HCT116 (cell line): ENCODE measurements around the gene VANGL2.

Experiments
- EZH2 ChIP-seq: fragments of 200-600 bp; sonication (generic); IDR thresholded peaks from 2 replicates; pipeline ENCODE4 v1.6.1; 2017; ENCODE audit warnings: antibody characterized with exemption, mixed run types
- TCF7L2 ChIP-seq: IDR thresholded peaks from 2 replicates; pipeline ENCODE4 v1.7.0; 2011; ENCODE audit warnings: borderline replicate concordance, inconsistent platforms; ENCODE audit not compliant: insufficient read depth, insufficient read length; ENCODE audit errors: extremely low read depth
- TF ChIP-seq, protein P1 (sequence below), 3 experiments: fragments of 200-600 bp in 1 of 3; sonication (generic) in 1 of 3; IDR thresholded peaks in 2 of 3; conservative IDR thresholded peaks in 1 of 3; 2 replicates each; pipeline ENCODE4 v1.5.1; 2012 to 2017; ENCODE audit warnings: low read depth in 2 of 3, low read length in 2 of 3, antibody characterized with exemption in 1 of 3, borderline replicate concordance in 1 of 3, control low read depth in 1 of 3, mild to moderate bottlenecking in 1 of 3, mixed read lengths in 1 of 3, mixed run types in 1 of 3, moderate library complexity in 1 of 3; ENCODE audit not compliant: insufficient read depth in 1 of 3
- TF ChIP-seq, protein P2 (sequence below): IDR thresholded peaks from 2 replicates; pipeline ENCODE4 v1.6.1; 2012; ENCODE audit warnings: low read depth

DNA sequence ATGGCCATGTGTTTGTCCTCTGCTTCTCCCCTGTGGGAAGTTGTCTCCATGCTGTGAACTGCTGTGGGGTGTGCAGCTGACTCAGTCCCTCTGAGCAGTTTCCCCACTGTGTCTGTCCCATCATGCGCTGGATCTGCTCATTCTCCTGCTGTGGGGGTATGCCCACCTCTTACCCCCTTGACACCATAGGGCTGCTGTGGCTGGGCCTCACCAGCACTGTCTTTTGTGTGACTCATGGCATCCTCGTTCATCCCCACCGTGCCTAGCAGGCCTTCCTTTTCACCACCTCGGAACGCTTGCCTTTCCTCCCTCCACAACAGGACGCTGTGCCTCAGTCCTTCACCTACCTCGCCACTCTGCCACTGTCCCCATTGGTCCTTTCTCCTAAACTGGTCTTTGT lies 27.3 kb downstream of the VANGL2 start:
- TF ChIP-seq EZH2, result no peak
- TF ChIP-seq TCF7L2, result no peak
- TF ChIP-seq, protein P1, sequence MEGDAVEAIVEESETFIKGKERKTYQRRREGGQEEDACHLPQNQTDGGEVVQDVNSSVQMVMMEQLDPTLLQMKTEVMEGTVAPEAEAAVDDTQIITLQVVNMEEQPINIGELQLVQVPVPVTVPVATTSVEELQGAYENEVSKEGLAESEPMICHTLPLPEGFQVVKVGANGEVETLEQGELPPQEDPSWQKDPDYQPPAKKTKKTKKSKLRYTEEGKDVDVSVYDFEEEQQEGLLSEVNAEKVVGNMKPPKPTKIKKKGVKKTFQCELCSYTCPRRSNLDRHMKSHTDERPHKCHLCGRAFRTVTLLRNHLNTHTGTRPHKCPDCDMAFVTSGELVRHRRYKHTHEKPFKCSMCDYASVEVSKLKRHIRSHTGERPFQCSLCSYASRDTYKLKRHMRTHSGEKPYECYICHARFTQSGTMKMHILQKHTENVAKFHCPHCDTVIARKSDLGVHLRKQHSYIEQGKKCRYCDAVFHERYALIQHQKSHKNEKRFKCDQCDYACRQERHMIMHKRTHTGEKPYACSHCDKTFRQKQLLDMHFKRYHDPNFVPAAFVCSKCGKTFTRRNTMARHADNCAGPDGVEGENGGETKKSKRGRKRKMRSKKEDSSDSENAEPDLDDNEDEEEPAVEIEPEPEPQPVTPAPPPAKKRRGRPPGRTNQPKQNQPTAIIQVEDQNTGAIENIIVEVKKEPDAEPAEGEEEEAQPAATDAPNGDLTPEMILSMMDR (IDR thresholded peaks at IDR 0.05 in 2 of 3, conservative IDR thresholded peaks at IDR 0.05 in 1 of 3; ENCODE audit: borderline replicate concordance in 1 of 3, insufficient read depth in 1 of 3, low read depth in 2 of 3, low read length in 2 of 3), result no peak
- TF ChIP-seq, protein P2, sequence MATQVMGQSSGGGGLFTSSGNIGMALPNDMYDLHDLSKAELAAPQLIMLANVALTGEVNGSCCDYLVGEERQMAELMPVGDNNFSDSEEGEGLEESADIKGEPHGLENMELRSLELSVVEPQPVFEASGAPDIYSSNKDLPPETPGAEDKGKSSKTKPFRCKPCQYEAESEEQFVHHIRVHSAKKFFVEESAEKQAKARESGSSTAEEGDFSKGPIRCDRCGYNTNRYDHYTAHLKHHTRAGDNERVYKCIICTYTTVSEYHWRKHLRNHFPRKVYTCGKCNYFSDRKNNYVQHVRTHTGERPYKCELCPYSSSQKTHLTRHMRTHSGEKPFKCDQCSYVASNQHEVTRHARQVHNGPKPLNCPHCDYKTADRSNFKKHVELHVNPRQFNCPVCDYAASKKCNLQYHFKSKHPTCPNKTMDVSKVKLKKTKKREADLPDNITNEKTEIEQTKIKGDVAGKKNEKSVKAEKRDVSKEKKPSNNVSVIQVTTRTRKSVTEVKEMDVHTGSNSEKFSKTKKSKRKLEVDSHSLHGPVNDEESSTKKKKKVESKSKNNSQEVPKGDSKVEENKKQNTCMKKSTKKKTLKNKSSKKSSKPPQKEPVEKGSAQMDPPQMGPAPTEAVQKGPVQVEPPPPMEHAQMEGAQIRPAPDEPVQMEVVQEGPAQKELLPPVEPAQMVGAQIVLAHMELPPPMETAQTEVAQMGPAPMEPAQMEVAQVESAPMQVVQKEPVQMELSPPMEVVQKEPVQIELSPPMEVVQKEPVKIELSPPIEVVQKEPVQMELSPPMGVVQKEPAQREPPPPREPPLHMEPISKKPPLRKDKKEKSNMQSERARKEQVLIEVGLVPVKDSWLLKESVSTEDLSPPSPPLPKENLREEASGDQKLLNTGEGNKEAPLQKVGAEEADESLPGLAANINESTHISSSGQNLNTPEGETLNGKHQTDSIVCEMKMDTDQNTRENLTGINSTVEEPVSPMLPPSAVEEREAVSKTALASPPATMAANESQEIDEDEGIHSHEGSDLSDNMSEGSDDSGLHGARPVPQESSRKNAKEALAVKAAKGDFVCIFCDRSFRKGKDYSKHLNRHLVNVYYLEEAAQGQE, result no peak
